MM.1S (cell line): Measurements from ENCODE around the gene NEURL1B.
"Not testable (repeated sequence)": the region's sequence is repeated elsewhere in the genome, so short reads cannot be mapped to it uniquely, and the experiment has no call there.

Experiments
- DNase-seq: peaks from one replicate; pipeline ENCODE4 v3.0.0-alpha.2; 2015
- H2AFZ ChIP-seq: fragments of 300-600 bp; sonication (generic); 2 replicates; pipeline ENCODE4 v1.6.0; 2016; ENCODE audit warnings: antibody characterized with exemption, low read length
- H3F3A ChIP-seq: fragments of 300-600 bp; sonication (generic); 2 replicates; pipeline ENCODE4 v1.6.1; 2016; ENCODE audit warnings: mild to moderate bottlenecking, antibody characterized with exemption, low read length, moderate library complexity, mixed read lengths; ENCODE audit not compliant: insufficient read depth
- H3K27ac ChIP-seq: fragments of 300-600 bp; sonication (generic); 2 replicates; pipeline ENCODE4 v1.5.1; 2016; ENCODE audit warnings: mild to moderate bottlenecking, low read length
- H3K27me3 ChIP-seq: fragments of 300-600 bp; sonication (generic); replicated peaks from 2 replicates; pipeline ENCODE4 v1.6.0; 2016; ENCODE audit warnings: low read length; ENCODE audit not compliant: insufficient read depth
- H3K36me3 ChIP-seq: fragments of 300-600 bp; sonication (generic); replicated peaks from 2 replicates; pipeline ENCODE4 v1.6.1; 2016; ENCODE audit warnings: mild to moderate bottlenecking, low read length, mixed read lengths; ENCODE audit not compliant: insufficient read depth
- H3K4me1 ChIP-seq: fragments of 300-600 bp; sonication (generic); 2 replicates; pipeline ENCODE4 v1.6.1; 2016; ENCODE audit warnings: low read length, mixed read lengths
- H3K4me2 ChIP-seq: fragments of 300-600 bp; sonication (generic); 2 replicates; pipeline ENCODE4 v1.6.0; 2016; ENCODE audit warnings: low read depth, low read length
- H3K4me3 ChIP-seq: fragments of 300-600 bp; sonication (generic); 2 replicates; pipeline ENCODE4 v1.5.1; 2016; ENCODE audit warnings: low read length, mixed read lengths
- H3K79me2 ChIP-seq: fragments of 300-600 bp; sonication (generic); 2 replicates; pipeline ENCODE4 v1.6.1; 2016; ENCODE audit warnings: mixed run types, low read length, mixed read lengths
- H3K9ac ChIP-seq: fragments of 300-600 bp; sonication (generic); 2 replicates; pipeline ENCODE4 v1.6.1; 2016; ENCODE audit warnings: low read length, mixed read lengths
- H3K9me2 ChIP-seq: fragments of 300-600 bp; sonication (generic); replicated peaks from 2 replicates; pipeline ENCODE4 v1.6.1; 2016; ENCODE audit warnings: mild to moderate bottlenecking, low read length, mixed read lengths; ENCODE audit not compliant: insufficient read depth
- H3K9me3 ChIP-seq: fragments of 300-600 bp; sonication (generic); replicated peaks from 2 replicates; pipeline ENCODE4 v1.6.1; 2016; ENCODE audit warnings: mild to moderate bottlenecking, low read length, mixed read lengths; ENCODE audit not compliant: insufficient read depth
- H4K20me1 ChIP-seq: fragments of 300-600 bp; sonication (generic); 2 replicates; pipeline ENCODE4 v1.6.1; 2016; ENCODE audit warnings: mild to moderate bottlenecking, low read length, moderate library complexity, mixed read lengths; ENCODE audit not compliant: insufficient read depth
- CTCF ChIP-seq: fragments of 300-600 bp; sonication (generic); IDR thresholded peaks from 2 replicates; pipeline ENCODE4 v1.5.1; 2016; ENCODE audit warnings: antibody characterized with exemption, low read length, mixed read lengths
- EZH2 ChIP-seq: fragments of 300-600 bp; sonication (generic); optimal IDR thresholded peaks from 2 replicates; pipeline ENCODE3; 2017; ENCODE audit warnings: low read depth, mild to moderate bottlenecking, antibody characterized with exemption, low read length, mixed read lengths
- EZH2phosphoT487 ChIP-seq: fragments of 300-600 bp; sonication (generic); IDR thresholded peaks from 2 replicates; pipeline ENCODE4 v1.6.1; 2018; ENCODE audit warnings: antibody characterized with exemption, low read length

NEURL1B gene

DNA sequence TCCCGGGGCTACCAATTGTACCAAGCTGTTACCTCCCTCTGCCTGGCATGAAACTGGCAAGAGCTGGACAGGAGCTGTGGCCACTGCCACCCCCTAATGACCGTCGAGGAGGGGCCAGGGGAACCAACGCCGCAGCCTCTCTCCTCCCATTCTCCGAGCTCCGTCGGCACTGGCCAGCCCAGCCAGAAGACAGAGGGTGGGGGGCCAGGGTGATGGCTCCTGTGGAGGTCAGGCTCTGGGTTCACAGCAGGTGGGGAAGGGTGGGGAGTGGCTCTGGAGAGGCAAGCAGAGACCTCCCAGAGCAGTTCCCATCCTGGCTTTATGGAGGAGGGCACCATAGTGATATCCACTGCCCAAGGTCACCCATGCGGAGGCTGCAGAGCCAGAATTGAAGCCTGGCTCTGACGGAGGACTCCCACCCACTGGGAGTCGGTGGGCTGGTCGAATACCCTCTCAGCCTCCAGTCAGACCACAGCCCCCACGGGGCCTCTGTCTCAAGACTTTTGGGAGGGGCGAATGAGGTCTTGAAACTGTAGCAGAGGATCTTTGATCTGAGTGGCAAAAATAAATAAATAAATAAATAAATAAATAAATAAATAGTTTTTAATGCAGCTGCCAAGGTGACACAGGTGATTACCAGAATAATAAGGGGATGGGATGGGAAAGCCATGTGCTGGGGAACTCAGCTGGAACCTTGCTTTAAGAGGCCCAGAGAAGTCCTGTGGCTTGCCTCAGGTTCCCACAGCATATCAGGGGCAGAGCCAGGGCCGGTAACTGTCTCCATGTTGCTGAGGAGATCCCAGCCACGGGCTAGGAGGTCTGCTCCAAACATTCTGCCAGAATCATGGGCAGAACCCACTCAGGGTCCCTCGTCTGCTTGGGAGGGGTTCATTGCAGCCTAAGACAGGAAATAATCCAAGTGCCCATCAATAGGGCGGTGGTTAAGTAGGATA, 42.5 kb upstream of the NEURL1B start:
- Histone ChIP-seq H3K4me1 (no peaks in the 10 kb centered on the region), H4K20me1 (no peaks in the 10 kb centered on the region), H3K9ac (no peak overlapping the region), H2AFZ (no peak overlapping the region), H3K9me3 (no peaks in the 10 kb centered on the region), H3K4me3 (no peak overlapping the region), H3K4me2 (no peak overlapping the region), H3K27ac (no peak overlapping the region), H3K27me3 (peaks cover 4% of the 10 kb centered on the region), H3F3A (no peaks in the 10 kb centered on the region), H3K36me3 (no peaks in the 10 kb centered on the region), H3K9me2 (no peaks in the 10 kb centered on the region), H3K79me2 (no peaks in the 10 kb centered on the region)
- TF ChIP-seq EZH2phosphoT487 = no peak
- no peak for TF ChIP-seq EZH2
- no peak for TF ChIP-seq CTCF
- DNase-seq = no peak

GRCh38 chr5:172599204-172599567, 41.9 kb upstream of the NEURL1B start:
- Histone ChIP-seq H3K4me3 (no peak overlapping the region), H3F3A (no peaks in the 10 kb centered on the region), H3K27ac (no peak overlapping the region), H3K9me2 (no peaks in the 10 kb centered on the region), H3K4me2 (no peak overlapping the region), H3K4me1 (no peaks in the 10 kb centered on the region), H3K79me2 (no peaks in the 10 kb centered on the region), H3K36me3 (no peaks in the 10 kb centered on the region), H3K27me3 (peaks cover 5% of the 10 kb centered on the region), H3K9me3 (no peaks in the 10 kb centered on the region), H2AFZ (no peak overlapping the region), H4K20me1 (no peaks in the 10 kb centered on the region), H3K9ac (no peak overlapping the region)
- DNase-seq = no peak
- TF ChIP-seq CTCF (no peak), EZH2phosphoT487 (no peak), EZH2 (no peak)

GRCh38 chr5:172600571-172600970, 40.5 kb upstream of the NEURL1B start:
- TF ChIP-seq CTCF = no peak
- no peak for TF ChIP-seq EZH2
- TF ChIP-seq EZH2phosphoT487 = no peak
- Histone ChIP-seq H3K9me3 (no peaks in the 10 kb centered on the region), H3K36me3 (no peaks in the 10 kb centered on the region)

DNA sequence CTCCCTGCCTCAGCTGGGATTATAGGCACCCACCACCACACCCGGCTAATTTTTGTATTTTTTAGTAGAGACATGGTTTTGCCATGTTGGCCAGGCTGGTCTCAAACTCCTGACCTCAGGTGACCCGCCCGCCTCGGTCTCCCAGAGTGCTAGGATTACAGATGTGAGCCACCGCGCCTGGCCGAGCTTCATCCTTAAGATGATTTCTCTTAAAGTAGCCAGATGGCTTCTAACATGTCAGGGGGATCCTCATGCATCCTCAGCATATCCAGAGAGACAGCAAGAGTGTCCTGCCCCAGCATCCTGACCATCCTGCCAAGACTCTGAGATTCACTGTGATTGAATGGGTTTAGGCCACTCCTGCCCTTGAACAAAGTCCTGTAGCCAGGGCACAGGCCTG, 39.5 kb upstream of the NEURL1B start:
- not testable (repeated sequence) for H3K4me1 ChIP-seq, H3K36me3 ChIP-seq, DNase-seq, H4K20me1 ChIP-seq, H3K27me3 ChIP-seq, H3K79me2 ChIP-seq, H3K4me3 ChIP-seq, H3K27ac ChIP-seq, H2AFZ ChIP-seq, H3K4me2 ChIP-seq, H3K9me3 ChIP-seq, H3K9me2 ChIP-seq, H3K9ac ChIP-seq, H3F3A ChIP-seq

More at GRCh38 chr5:172600571-172600970, 40.5 kb upstream of the NEURL1B start:
- H3K27me3 ChIP-seq = peaks cover 5% of the 10 kb centered on the region
- H3K27ac ChIP-seq = no peak overlapping the region
- no peaks in the 10 kb centered on the region for H3K4me1 ChIP-seq
- no peaks in the 10 kb centered on the region for H3F3A ChIP-seq
- no peak overlapping the region for H3K4me2 ChIP-seq
- no peak for DNase-seq
- H2AFZ ChIP-seq = no peak overlapping the region
- H3K79me2 ChIP-seq = no peaks in the 10 kb centered on the region
- no peak overlapping the region for H3K4me3 ChIP-seq
- no peaks in the 10 kb centered on the region for H3K9me2 ChIP-seq
- no peaks in the 10 kb centered on the region for H4K20me1 ChIP-seq
- no peak overlapping the region for H3K9ac ChIP-seq
